ENCODE data around the gene MTG1.
"Not testable (repeated sequence)": the region's sequence is repeated elsewhere in the genome, so short reads cannot be mapped to it uniquely, and the experiment has no call there.

The MTG1 gene

GRCh38 chr10:133379152-133379800, 14.7 kb upstream of the MTG1 start, which contains the start of gene PAOX:
TSS of gene PAOX (plus strand) at chr10:133379262. CDS start at chr10:133379317, 55 bp downstream.
- no peak for DNase-seq

DNA sequence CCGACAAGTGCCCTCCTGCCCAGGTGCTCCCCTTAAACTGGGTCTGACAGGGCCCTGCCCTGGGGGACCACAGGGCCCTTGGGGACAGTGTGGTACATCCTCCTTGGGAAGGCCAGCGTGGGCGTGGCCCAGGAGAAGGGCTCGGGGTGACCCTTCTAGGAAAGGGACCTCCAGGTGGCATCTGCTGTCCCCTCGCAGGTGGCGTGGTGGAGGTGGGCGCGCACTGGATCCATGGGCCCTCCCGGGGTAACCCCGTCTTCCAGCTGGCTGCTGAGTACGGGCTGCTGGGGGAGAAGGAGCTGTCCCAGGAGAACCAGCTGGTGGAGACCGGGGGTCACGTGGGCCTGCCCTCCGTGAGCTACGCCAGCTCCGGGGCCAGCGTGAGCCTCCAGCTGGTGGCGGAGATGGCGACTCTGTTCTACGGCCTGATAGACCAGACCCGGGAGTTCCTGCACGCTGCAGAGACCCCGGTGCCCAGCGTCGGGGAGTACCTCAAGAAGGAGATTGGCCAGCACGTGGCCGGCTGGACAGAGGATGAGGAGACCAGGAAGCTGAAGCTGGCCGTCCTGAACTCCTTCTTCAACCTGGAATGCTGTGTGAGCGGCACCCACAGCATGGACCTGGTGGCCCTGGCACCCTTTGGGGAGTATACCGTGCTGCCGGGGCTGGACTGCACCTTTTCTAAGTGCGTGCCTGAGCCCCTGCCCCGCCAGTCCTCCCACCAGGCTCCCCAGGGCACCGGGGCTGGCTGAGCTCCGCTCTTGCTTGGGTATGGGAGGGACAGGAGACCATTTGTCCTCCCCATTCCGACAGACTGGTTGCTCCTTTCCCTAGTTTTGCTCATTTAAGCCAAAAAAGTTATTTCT, 13.9 kb upstream of the MTG1 start:
- DNase-seq: no peak

- DNase-seq: no peak
These were observed 12.9 kb upstream of the MTG1 start for GRCh38 chr10:133381036-133381435.

GRCh38 chr10:133383551-133383950, 10.4 kb upstream of the MTG1 start:
- DNase-seq: no peak

DNA sequence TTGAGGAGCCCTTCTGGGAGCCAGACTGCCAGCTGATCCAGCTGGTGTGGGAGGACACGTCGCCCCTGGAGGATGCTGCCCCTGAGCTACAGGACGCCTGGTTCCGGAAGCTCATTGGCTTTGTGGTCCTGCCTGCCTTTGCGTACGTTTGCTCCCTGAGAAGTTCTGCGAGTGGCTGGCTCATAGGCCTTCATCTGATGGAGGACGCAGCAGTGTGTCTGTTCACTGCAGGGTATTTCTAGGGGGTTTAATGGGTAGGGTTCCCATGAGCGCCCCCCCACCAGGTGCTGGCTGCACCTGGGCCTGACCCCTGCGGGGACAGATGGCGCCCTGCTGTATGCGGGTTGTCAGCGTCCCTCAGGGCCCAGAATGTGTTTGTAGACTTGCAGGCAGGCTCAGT, 9.9 kb upstream of the MTG1 start:
- no peak for DNase-seq

DNA sequence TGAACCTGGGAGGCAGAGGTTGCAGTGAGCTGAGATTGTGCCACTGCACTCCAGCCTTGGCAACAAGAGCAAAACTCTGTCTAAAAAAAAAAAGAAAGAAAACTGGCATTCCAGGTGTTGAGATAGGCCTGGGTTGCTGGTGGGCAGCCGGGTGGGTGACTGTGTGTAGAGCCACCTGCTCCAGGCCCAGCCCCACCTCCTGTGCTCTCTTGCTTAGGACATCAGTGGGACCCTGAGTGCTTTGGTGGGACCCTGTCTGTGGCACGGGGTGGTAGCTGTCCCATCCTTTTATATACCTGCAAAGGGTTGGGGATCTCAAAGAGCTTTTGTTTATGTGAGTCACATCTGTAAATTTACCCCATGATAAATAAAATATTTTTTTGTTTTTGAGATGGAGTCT, 8.7 kb upstream of the MTG1 start:
- no peak for DNase-seq

DNA sequence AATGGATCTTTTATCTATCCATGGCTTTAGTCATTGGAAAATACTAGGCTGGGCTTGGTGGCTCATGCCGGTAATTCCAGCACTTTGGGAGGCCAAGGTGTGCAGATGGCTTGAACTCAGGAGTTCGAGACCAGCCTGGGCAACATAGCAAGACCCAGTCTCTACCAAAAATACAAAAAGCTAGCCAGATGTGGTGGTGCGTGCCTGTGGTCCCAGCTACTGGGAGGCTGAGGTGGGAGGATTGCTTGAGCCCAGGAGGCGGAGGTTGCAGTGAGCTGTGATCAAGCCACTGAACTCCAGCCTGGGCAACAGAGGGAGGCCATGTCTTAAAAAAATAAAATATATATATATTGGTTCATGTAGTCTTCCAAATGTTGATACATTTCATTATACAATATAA, 7.0 kb upstream of the MTG1 start:
- DNase-seq: not testable (repeated sequence)

GRCh38 chr10:133388236-133388972, 5.6 kb upstream of the MTG1 start:
- DNase-seq: no peak

DNA sequence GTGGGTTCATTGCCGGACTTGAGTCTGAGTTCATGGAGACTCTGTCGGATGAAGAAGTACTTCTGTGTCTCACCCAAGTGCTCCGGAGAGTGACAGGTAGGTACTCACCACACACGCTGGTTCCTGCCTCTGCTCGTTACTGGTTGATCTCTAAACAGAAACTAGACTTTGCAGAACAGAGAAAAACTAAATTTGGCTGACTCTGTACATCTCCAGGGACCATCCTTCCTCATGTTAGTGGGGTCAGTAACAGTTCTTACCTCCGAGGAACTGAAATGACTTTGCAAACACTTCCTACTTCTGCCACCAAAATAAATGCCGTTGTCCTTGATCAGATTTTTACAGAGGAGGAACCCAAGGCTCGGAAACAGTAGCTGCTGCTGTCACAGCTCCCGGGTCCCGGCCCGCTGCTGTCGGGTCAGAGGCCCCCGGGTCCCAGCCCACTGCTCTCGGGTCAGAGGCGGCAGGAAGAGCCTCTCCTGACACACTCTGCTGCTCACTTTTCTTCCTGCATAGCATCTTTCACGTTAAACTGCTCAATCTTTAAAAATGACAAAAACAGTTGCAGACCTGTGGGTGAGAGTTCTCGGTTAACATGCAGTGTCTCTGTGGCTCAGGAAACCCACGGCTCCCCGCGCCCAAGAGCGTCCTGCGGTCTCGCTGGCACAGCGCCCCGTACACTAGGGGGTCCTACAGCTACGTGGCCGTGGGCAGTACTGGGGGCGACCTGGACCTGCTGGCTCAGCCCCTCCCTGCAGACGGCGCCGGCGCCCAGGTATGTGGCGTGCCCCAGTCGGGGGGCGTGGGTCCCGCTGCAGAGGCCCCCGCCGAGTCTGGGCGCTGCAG, 4.8 kb upstream of the MTG1 start:
- DNase-seq: no peak

- DNase-seq: no peak
These were observed 3.2 kb upstream of the MTG1 start for GRCh38 chr10:133390597-133391248.

DNA sequence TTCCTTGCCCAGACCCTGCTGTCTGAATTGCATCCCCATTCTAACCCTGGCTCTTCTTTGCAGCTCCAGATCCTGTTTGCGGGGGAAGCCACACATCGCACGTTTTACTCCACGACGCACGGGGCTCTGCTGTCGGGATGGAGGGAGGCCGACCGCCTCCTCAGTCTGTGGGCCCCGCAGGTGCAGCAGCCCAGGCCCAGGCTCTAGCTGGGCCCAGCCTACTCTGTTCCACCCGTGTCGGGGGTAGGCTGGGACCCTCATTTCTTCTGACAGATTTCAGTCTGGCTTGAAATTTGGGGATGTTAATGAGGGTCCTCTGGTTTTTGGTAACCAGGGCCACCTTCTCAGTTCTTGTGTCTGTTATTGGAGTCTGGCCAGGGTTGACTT, 2.7 kb upstream of the MTG1 start:
- DNase-seq: no peak

DNA sequence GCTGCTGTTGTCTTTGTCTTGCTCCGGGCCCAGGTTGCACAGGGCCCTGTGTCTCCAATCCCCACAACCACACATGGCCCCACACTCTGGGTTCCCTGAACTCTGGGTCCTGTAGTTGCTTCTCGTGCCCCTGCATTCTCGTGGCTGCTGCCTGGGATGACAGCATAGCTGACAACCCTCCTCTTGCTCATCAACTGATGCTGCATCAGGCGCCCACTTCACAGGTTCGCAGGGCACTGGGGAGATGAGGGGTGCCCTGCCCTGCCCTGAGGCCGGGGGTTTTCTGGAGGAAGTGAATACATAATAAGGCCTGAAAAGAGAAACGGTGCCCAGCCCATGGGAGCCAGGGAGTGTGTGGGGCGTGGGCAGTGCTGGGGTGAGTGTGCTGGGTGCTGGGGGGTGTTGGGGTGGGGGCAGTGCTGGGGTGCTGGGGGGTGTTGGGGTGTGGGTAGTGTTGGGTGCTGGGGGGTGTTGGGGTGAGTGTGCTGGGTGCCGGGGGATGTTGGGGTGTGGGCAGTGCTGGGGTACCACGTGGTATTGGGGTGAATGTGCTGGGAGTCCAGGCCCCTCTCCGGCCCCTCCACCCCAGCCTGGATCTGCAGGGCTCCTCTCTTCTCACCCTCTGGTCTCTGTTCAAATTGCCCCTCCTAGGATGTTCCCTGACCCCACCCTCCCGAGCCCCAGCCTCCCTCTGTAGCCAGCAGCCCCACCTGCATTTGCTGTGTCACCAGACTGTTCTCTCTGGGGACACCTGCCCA, 2.0 kb upstream of the MTG1 start:
- no peak for DNase-seq

GRCh38 chr10:133393401-133394063, 425 bp upstream of the MTG1 start:
- DNase-seq: no peak

- no peak for DNase-seq
These were observed 854 bp downstream of the MTG1 start for GRCh38 chr10:133394801-133395221.

DNA sequence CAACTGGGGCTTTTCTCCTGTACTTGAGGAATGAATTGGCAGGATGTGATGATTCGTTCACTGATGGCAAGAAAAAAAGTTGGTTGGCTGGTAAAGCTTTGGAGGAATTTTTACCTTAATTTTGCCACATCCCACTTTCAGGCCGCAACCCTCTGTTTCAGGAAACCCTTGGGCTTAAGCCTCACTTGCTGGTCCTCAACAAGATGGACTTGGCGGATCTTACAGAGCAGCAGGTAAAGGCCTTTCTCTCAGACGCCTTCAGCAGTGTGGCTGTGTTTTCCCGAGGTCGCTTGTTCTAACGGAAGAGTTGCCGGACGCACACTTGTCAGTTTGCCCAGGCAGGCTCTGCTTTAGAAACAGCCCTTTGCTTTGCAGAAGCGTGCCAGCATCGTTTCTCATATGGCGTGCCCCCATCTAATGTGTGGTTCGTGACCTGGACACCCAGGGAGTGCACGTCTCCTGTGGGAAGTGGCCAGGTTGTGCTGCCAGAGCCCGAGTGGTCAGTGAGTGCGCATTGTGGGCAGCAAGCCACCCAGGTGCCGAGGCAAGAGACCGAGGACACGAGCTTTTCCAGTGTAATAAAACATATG, 2.2 kb downstream of the MTG1 start:
- DNase-seq: no peak

DNA sequence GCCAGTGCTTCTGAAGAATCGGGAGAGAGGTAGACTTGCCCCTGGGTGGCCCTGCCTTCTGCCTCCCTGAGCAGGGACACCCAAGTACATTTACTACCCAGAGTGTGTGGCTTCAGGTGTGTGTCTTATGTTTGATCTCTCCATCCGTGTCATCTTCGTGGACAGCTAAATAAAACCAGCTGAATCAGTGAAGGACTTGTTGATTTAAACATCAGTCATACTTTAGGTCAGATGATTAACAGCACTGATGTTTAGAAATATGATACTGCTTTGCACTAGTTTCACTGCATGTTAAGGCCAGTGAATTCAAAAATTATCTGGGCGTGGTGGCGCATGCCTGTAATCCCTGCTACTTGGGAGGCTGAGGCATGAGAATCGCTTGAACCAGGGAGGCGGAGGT, 4.0 kb downstream of the MTG1 start:
- no peak for DNase-seq

- DNase-seq: no peak
These were observed 5.2 kb downstream of the MTG1 start for GRCh38 chr10:133399123-133399601.

- no peak for DNase-seq
These were observed 6.9 kb downstream of the MTG1 start for GRCh38 chr10:133400624-133401424.

- DNase-seq: no peak
These were observed 7.5 kb downstream of the MTG1 start for GRCh38 chr10:133401500-133401899.

Data from NCI-H2107 (cell line).